HepG2 (cell line): ENCODE measurements around the gene PLLP. TPM values are rescaled to one million over a fixed set of nuclear protein-coding genes. Genes with fewer than 3 reads are reported as not detected.

Experiments
- ETS1 ChIP-seq: sonication (generic); formaldehyde crosslinking; IDR thresholded peaks from 2 replicates; pipeline ENCODE4 v1.4.0; 2020; ENCODE audit warnings: missing genetic modification reagents
- HNRNPK ChIP-seq: fragments of 200-400 bp; formaldehyde crosslinking; IDR thresholded peaks from 2 replicates; pipeline ENCODE4 v1.6.1; 2018; ENCODE audit warnings: low read length, low read depth, moderate library complexity, mild to moderate bottlenecking; ENCODE audit not compliant: poor library complexity, severe bottlenecking
- IRF1 ChIP-seq: sonication (generic); formaldehyde crosslinking; IDR thresholded peaks from 2 replicates; pipeline ENCODE4 v1.4.0; 2020; ENCODE audit warnings: low read depth, mild to moderate bottlenecking, missing genetic modification reagents
- KLF11 ChIP-seq: IDR thresholded peaks from 2 replicates; pipeline ENCODE4 v1.6.1; 2016; ENCODE audit warnings: missing compliant biosample characterization
- PLRG1 ChIP-seq: fragments of 450-650 bp; conservative IDR thresholded peaks from 2 replicates; pipeline ENCODE4 v1.6.1; 2016
- POLR2G ChIP-seq: fragments of 200-400 bp; formaldehyde crosslinking; IDR thresholded peaks from 2 replicates; pipeline ENCODE4 v1.6.1; 2018; ENCODE audit warnings: mild to moderate bottlenecking, low read depth, low read length, moderate library complexity
- RNF219 ChIP-seq: sonication (generic); formaldehyde crosslinking; IDR thresholded peaks from 2 replicates; pipeline ENCODE4 v1.5.0; 2020; ENCODE audit warnings: mild to moderate bottlenecking, missing genetic modification reagents
- STAT6 ChIP-seq: sonication (generic); formaldehyde crosslinking; IDR thresholded peaks from 2 replicates; pipeline ENCODE4 v1.4.0; 2020; ENCODE audit warnings: missing genetic modification reagents, mild to moderate bottlenecking, borderline replicate concordance
- THAP11 ChIP-seq: IDR thresholded peaks from 2 replicates; pipeline ENCODE4 v1.6.1; 2016; ENCODE audit warnings: missing biosample characterization, missing genetic modification reagents
- THAP7 ChIP-seq: sonication (generic); formaldehyde crosslinking; IDR thresholded peaks from 2 replicates; pipeline ENCODE4 v1.8.1; 2023; ENCODE audit warnings: mild to moderate bottlenecking, missing genetic modification reagents
- YEATS2 ChIP-seq: sonication (generic); formaldehyde crosslinking; IDR thresholded peaks from 2 replicates; pipeline ENCODE4 v1.4.0; 2020; ENCODE audit warnings: missing genetic modification reagents, borderline replicate concordance
- ZBTB34 ChIP-seq: sonication (generic); formaldehyde crosslinking; IDR thresholded peaks from 2 replicates; pipeline ENCODE4 v1.8.0; 2022; ENCODE audit warnings: mild to moderate bottlenecking, missing genetic modification reagents
- ZBTB38 ChIP-seq: sonication (generic); formaldehyde crosslinking; IDR thresholded peaks from 2 replicates; pipeline ENCODE4 v1.5.1; 2020; ENCODE audit warnings: mild to moderate bottlenecking, missing genetic modification reagents
- ZC3H13 ChIP-seq: sonication (generic); formaldehyde crosslinking; IDR thresholded peaks from 2 replicates; pipeline ENCODE4 v1.8.1; 2023; ENCODE audit warnings: mild to moderate bottlenecking, missing genetic modification reagents, moderate library complexity
- ZFP82 ChIP-seq: sonication (generic); formaldehyde crosslinking; IDR thresholded peaks from 2 replicates; pipeline ENCODE4 v1.5.1; 2020; ENCODE audit warnings: mild to moderate bottlenecking, missing genetic modification reagents, borderline replicate concordance
- ZNF235 ChIP-seq: sonication (generic); formaldehyde crosslinking; IDR thresholded peaks from 2 replicates; pipeline ENCODE4 v1.8.1; 2023; ENCODE audit warnings: mild to moderate bottlenecking, missing genetic modification reagents, borderline replicate concordance
- ZNF383 ChIP-seq: sonication (generic); formaldehyde crosslinking; IDR thresholded peaks from 2 replicates; pipeline ENCODE4 v1.4.0; 2020; ENCODE audit warnings: missing genetic modification reagents, mild to moderate bottlenecking, borderline replicate concordance
- ZNF460 ChIP-seq: sonication (generic); formaldehyde crosslinking; IDR thresholded peaks from 2 replicates; pipeline ENCODE4 v1.5.1; 2020; ENCODE audit warnings: missing genetic modification reagents, mild to moderate bottlenecking, borderline replicate concordance
- polyA plus RNA-seq, 8 experiments: library from polyadenylated mRNA; depleted of rRNA in 3 of 8; stranded (reverse) in 7 of 8; unstranded in 1 of 8; fragments of >200 nt; fragmentation: Illumina TruSeq in 4 of 8; extraction: Trizol in 4 of 8; gene quantifications; 2 replicates each; pipeline versions ENCODE4 v1.2.1 to v1.2.3, GENCODE V29; 2011 to 2016; ENCODE audit warnings: low read depth in 4 of 8, missing spikeins in 1 of 8, mixed read lengths in 1 of 8; ENCODE audit not compliant: insufficient read depth in 1 of 8
- total RNA-seq, 5 experiments: library from RNA; depleted of rRNA; stranded (reverse); fragments of >200 nt; fragmentation: Illumina TruSeq; extraction: Trizol; gene quantifications; 2 replicates each; pipeline ENCODE4 v1.2.3, GENCODE V29; 2016; ENCODE audit warnings: low read depth in 1 of 5

Gene PLLP
- total and polyA plus RNA-seq, 2 of the 13 experiments (the other 11 are each of a cell fraction or from before 2014, with no cell fraction given) = 60.6 to 127 TPM

GRCh38 chr16:57300387-57301125 lies 16.1 kb upstream of the PLLP start (continued):
- TF ChIP-seq RNF219 (CRISPR knock-in tag) (0 out of 2 replicates have a peak, but pooled peaks have one; percentile 8), ZFP82 (no peak), ZC3H13 (CRISPR knock-in tag) (no peak), THAP7 (CRISPR knock-in tag) (no peak; the same call in 1 of the 2 replicates), HNRNPK (no peak), ZBTB34 (CRISPR knock-in tag) (peak; percentile 87), PLRG1 (no peak), THAP11 (CRISPR knock-in tag) (peak; percentile 85), STAT6 (CRISPR knock-in tag) (peak; percentile 72; the same call in 1 of the 2 replicates), ZNF383 (CRISPR knock-in tag) (no peak; the same call in none of the 2 replicates), ZNF460 (CRISPR knock-in tag) (no peak), IRF1 (no peak; the same call in 1 of the 2 replicates), KLF11 (CRISPR knock-in tag) (peak; percentile 93), ETS1 (CRISPR knock-in tag) (no peak; the same call in 1 of the 2 replicates), YEATS2 (CRISPR knock-in tag) (peak; percentile 64; the same call in 1 of the 2 replicates), ZBTB38 (CRISPR knock-in tag) (peak; percentile 88), ZNF235 (peak; percentile 35; the same call in 1 of the 2 replicates), POLR2G (no peak)
